Fibroblast of lung (primary cell): ENCODE results near the gene TENT5A. TPM values are rescaled to one million over a fixed set of nuclear protein-coding genes. Genes with fewer than 3 reads are reported as not detected.

Experiments
- DNase-seq, 2 donors: peaks; one replicate each; pipeline versions ENCODE4 v3.0.0 to v3.0.0-alpha.2; 2010; ENCODE audit warnings: low read depth in 2 of 2
- H2AFZ ChIP-seq: 2 replicates; pipeline ENCODE4 v1.5.1; 2012; ENCODE audit warnings: low read length, control low read depth, inconsistent platforms
- H3K27ac ChIP-seq: 2 replicates; pipeline ENCODE4 v1.5.1; 2011; ENCODE audit warnings: low read length, control low read depth; ENCODE audit not compliant: insufficient read depth
- H3K27me3 ChIP-seq: 2 replicates; pipeline ENCODE4 v1.5.1; 2011; ENCODE audit warnings: mild to moderate bottlenecking, low read length; ENCODE audit not compliant: control insufficient read depth, insufficient read depth
- H3K36me3 ChIP-seq: 2 replicates; pipeline ENCODE4 v1.5.1; 2011; ENCODE audit warnings: low read length; ENCODE audit not compliant: control insufficient read depth, insufficient read depth
- H3K4me1 ChIP-seq: 2 replicates; pipeline ENCODE4 v1.5.1; 2011; ENCODE audit warnings: low read length; ENCODE audit not compliant: control insufficient read depth, insufficient read depth; ENCODE audit errors: extremely low read depth
- H3K4me2 ChIP-seq: 2 replicates; pipeline ENCODE4 v1.5.1; 2011; ENCODE audit warnings: low read length, control low read depth; ENCODE audit not compliant: insufficient read depth; ENCODE audit errors: extremely low read depth
- H3K4me3 ChIP-seq, 4 experiments: fragments of 200-600 bp in 1 of 4; sonication (generic) in 1 of 4; replicated peaks in 1 of 4; 2 replicates each; pipeline ENCODE4 v1.5.1; 2011 to 2016; ENCODE audit warnings: low read length in 4 of 4, low read depth in 3 of 4, mild to moderate bottlenecking in 3 of 4, control low read depth in 2 of 4, inconsistent platforms in 1 of 4, mixed read lengths in 1 of 4; ENCODE audit not compliant: insufficient read depth in 1 of 4; ENCODE audit errors: control extremely low read depth in 1 of 4
- H3K79me2 ChIP-seq: 2 replicates; pipeline ENCODE4 v1.5.1; 2012; ENCODE audit warnings: mild to moderate bottlenecking, low read length, inconsistent platforms; ENCODE audit not compliant: control insufficient read depth, insufficient read depth
- H3K9ac ChIP-seq: 2 replicates; pipeline ENCODE4 v1.5.1; 2011; ENCODE audit warnings: mild to moderate bottlenecking, low read length, control low read depth; ENCODE audit not compliant: insufficient read depth
- H3K9me3 ChIP-seq: 2 replicates; pipeline ENCODE4 v1.5.1; 2012; ENCODE audit warnings: low read depth, low read length; ENCODE audit not compliant: control insufficient read depth, insufficient read depth
- H4K20me1 ChIP-seq: 2 replicates; pipeline ENCODE4 v1.5.1; 2011; ENCODE audit warnings: low read length; ENCODE audit not compliant: control insufficient read depth, insufficient read depth; ENCODE audit errors: extremely low read depth
- CTCF ChIP-seq, 2 donors: IDR thresholded peaks in 1 of 2; conservative IDR thresholded peaks in 1 of 2; 1 replicate in 1 of 2; 2 replicates in 1 of 2; pipeline ENCODE4 v1.5.1; 2011 to 2012; ENCODE audit warnings: low read length in 2 of 2, control low read depth in 1 of 2, inconsistent platforms in 1 of 2, low read depth in 1 of 2, mild to moderate bottlenecking in 1 of 2
- EZH2 ChIP-seq: IDR thresholded peaks from 2 replicates; pipeline ENCODE4 v1.5.1; 2012; ENCODE audit warnings: low read length, control low read depth, mild to moderate bottlenecking; ENCODE audit errors: missing control alignments
- polyA plus RNA-seq, 2 donors: library from polyadenylated mRNA; depleted of rRNA in 1 of 2; stranded (reverse) in 1 of 2; unstranded in 1 of 2; fragments of >200 nt; gene quantifications; 2 replicates each; pipeline ENCODE4 v1.2.1, GENCODE V29; 2011 to 2012; ENCODE audit warnings: missing spikeins in 1 of 2
- total RNA-seq: library from RNA; depleted of rRNA; stranded (reverse); fragments of >200 nt; gene quantifications from 2 replicates; pipeline ENCODE4 v1.2.1, GENCODE V29; 2014

Gene TENT5A
- total and polyA plus RNA-seq, 2 donors (not counting 1 experiment from before 2014, with no cell fraction given) = 8.3 to 24.6 TPM

DNA sequence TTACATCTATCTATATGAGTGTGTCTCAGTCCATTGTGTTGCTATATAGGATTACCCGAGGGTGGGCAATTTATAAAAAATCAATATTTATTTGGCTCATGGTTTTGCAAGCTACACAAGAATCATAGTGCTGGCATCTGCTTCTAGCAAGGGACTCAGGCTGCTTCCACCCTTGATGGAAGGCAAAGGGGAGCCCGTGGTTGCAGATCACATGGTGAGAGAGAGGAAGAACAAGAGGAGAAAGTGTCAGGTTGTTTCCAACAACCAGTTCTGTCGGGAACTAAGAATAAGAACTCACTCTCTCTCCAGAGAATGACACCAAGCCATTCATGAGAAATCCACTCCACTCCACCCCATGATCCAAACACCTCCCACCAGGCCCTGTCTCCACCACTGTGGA is 48.2 kb upstream of the TENT5A start:
- H3K9ac ChIP-seq = no peak overlapping the region
- no peak overlapping the region for H3K4me3 ChIP-seq
- no peak overlapping the region for H2AFZ ChIP-seq
- no peak overlapping the region for H3K4me2 ChIP-seq
- H3K79me2 ChIP-seq = no peaks in the 10 kb centered on the region
- H3K4me1 ChIP-seq = no peaks in the 10 kb centered on the region
- H3K27ac ChIP-seq = no peak overlapping the region
- no peaks in the 10 kb centered on the region for H3K9me3 ChIP-seq
- TF ChIP-seq CTCF (conservative IDR thresholded peaks at IDR 0.05 in 1 of 2, IDR thresholded peaks at IDR 0.05 in 1 of 2; ENCODE audit: low read depth in 1 of 2, low read length in 2 of 2) (no peak), EZH2 (no peak)
- no peaks in the 10 kb centered on the region for H4K20me1 ChIP-seq
- no peaks in the 10 kb centered on the region for H3K27me3 ChIP-seq
- DNase-seq = no peak
- no peaks in the 10 kb centered on the region for H3K36me3 ChIP-seq

DNA sequence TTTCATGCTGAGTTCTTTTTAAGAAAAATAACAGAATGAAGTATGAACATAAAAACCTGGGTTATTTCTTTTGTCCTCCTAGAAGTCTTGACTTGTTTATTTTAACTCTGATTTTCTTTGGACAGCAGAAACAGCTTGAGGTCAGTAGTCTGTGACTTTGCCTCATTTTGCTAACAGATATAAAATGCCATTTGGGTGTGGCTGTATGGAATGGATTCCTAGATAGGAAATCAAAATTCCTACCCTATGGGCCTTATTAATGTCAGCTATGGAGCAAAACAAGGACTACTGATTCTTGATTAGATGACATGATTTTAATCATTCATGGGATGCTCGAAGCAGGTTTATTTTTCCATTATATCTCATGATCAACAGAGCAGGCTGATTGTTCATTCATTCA is 46.8 kb upstream of the TENT5A start:
- H2AFZ ChIP-seq = no peak overlapping the region
- DNase-seq = no peak
- H3K9me3 ChIP-seq = no peaks in the 10 kb centered on the region
- TF ChIP-seq CTCF (conservative IDR thresholded peaks at IDR 0.05 in 1 of 2, IDR thresholded peaks at IDR 0.05 in 1 of 2; ENCODE audit: low read depth in 1 of 2, low read length in 2 of 2) = no peak
- no peak for TF ChIP-seq EZH2
- H3K4me1 ChIP-seq = no peaks in the 10 kb centered on the region
- no peak overlapping the region for H3K9ac ChIP-seq
- H3K4me3 ChIP-seq = no peak overlapping the region
- H4K20me1 ChIP-seq = no peaks in the 10 kb centered on the region
- no peak overlapping the region for H3K4me2 ChIP-seq
- H3K79me2 ChIP-seq = no peaks in the 10 kb centered on the region
- no peaks in the 10 kb centered on the region for H3K36me3 ChIP-seq
- no peaks in the 10 kb centered on the region for H3K27me3 ChIP-seq
- no peak overlapping the region for H3K27ac ChIP-seq

DNA sequence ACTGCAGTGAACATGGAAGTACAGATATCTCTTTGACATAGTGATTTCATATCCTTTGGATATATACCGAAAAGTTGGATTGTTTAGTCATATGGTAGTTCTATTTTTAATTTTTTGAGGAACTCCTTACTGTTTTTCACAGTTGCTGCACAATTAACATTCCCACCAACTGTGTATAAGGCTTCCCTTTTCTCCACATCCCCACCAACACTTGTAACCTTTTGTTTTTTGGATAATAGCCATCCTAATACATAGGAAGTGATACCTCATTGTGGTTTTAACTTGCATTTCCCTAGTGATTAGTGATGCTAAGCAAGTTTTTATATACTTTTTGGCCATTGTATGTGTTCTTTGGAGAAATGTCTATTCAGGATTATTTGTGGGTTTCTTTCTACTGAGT is 45.1 kb upstream of the TENT5A start:
- Histone ChIP-seq H3K27me3 (no peaks in the 10 kb centered on the region), H3K79me2 (no peaks in the 10 kb centered on the region), H3K36me3 (no peaks in the 10 kb centered on the region), H3K4me2 (no peak overlapping the region), H4K20me1 (no peaks in the 10 kb centered on the region), H3K9ac (no peak overlapping the region), H3K27ac (no peak overlapping the region), H3K4me1 (no peaks in the 10 kb centered on the region), H2AFZ (no peak overlapping the region), H3K4me3 (no peak overlapping the region), H3K9me3 (no peaks in the 10 kb centered on the region)
- DNase-seq = no peak
- TF ChIP-seq CTCF (conservative IDR thresholded peaks at IDR 0.05 in 1 of 2, IDR thresholded peaks at IDR 0.05 in 1 of 2; ENCODE audit: low read depth in 1 of 2, low read length in 2 of 2) (no peak), EZH2 (no peak)
